Left renal cortex interstitium (tissue), 4 donors: ENCODE results near the gene TMSB10. TPM values are rescaled to one million over a fixed set of nuclear protein-coding genes. Genes with fewer than 3 reads are reported as not detected.
A peak's percentile ranks its signal among the peaks of the same experiment; 100 is the strongest.
"Not testable (repeated sequence)": the region's sequence is repeated elsewhere in the genome, so short reads cannot be mapped to it uniquely, and the experiment has no call there.

Experiments used
- DNase-seq, 4 donors: peaks; one replicate each; pipeline ENCODE4 v3.0.0-alpha.2; 2013; ENCODE audit warnings: low read depth in 4 of 4, low spot score in 2 of 4, missing footprints in 1 of 4
- polyA plus RNA-seq, 4 donors: library from polyadenylated mRNA; unstranded; fragments of 120-200 nt; gene quantifications; one replicate each; pipeline ENCODE4 v1.2.1, GENCODE V29; 2013; ENCODE audit not compliant: insufficient read length in 4 of 4

The TMSB10 gene
- polyA plus RNA-seq: 1,000 to 10,000 TPM; 1,436 to 1,953 (median 1,590) TPM

GRCh38 chr2:84905181-84906107 is at the start of gene TMSB10:
TMSB10 (plus strand) TSS chr2:84905656.
- DNase-seq: peak in 1 of 4 donors; percentile 32

- no peak for DNase-seq
Measured at GRCh38 chr2:84855731-84856130, 49.7 kb upstream of the TMSB10 start.

- no peak for DNase-seq
Measured at GRCh38 chr2:84856787-84857186, 48.7 kb upstream of the TMSB10 start.

GRCh38 chr2:84857566-84857965 is 47.9 kb upstream of the TMSB10 start:
- no peak for DNase-seq

- no peak for DNase-seq
Measured at GRCh38 chr2:84858123-84858522, 47.3 kb upstream of the TMSB10 start.

- no peak for DNase-seq
Measured at GRCh38 chr2:84858937-84859336, 46.5 kb upstream of the TMSB10 start.

GRCh38 chr2:84861539-84861938 is 43.9 kb upstream of the TMSB10 start:
- no peak for DNase-seq

- DNase-seq: no peak
Measured at GRCh38 chr2:84862006-84862405, 43.5 kb upstream of the TMSB10 start.

- no peak for DNase-seq
Measured at GRCh38 chr2:84865181-84865783, 40.2 kb upstream of the TMSB10 start.

- no peak for DNase-seq
Measured at GRCh38 chr2:84866122-84866521, 39.3 kb upstream of the TMSB10 start.

GRCh38 chr2:84868327-84868726 is 37.1 kb upstream of the TMSB10 start:
- not testable (repeated sequence) for DNase-seq

GRCh38 chr2:84870306-84870705 is 35.1 kb upstream of the TMSB10 start:
- DNase-seq: no peak

GRCh38 chr2:84872691-84873090 is 32.8 kb upstream of the TMSB10 start:
- not testable (repeated sequence) for DNase-seq

GRCh38 chr2:84873350-84873749 is 32.1 kb upstream of the TMSB10 start:
- no peak for DNase-seq

- no peak for DNase-seq
Measured at GRCh38 chr2:84874381-84875212, 30.9 kb upstream of the TMSB10 start.

- no peak for DNase-seq
Measured at GRCh38 chr2:84875213-84875560, 30.3 kb upstream of the TMSB10 start.

GRCh38 chr2:84875619-84876018 is 29.8 kb upstream of the TMSB10 start:
- DNase-seq: not testable (repeated sequence)

- no peak for DNase-seq
Measured at GRCh38 chr2:84876369-84876768, 29.1 kb upstream of the TMSB10 start.

- no peak for DNase-seq
Measured at GRCh38 chr2:84878459-84878858, 27.0 kb upstream of the TMSB10 start.

GRCh38 chr2:84878896-84879583 is 26.4 kb upstream of the TMSB10 start:
- DNase-seq: no peak
